HEK293T (cell line): Measurements from ENCODE around the gene SIGLEC10.
"Not testable (repeated sequence)": the region's sequence is repeated elsewhere in the genome, so short reads cannot be mapped to it uniquely, and the experiment has no call there.

Experiments used
- ARNT ChIP-seq: fragments of 450-650 bp; IDR thresholded peaks from 2 replicates; pipeline ENCODE4 v1.6.1; 2017; ENCODE audit warnings: mild to moderate bottlenecking
- BHLHE40 ChIP-seq: fragments of 450-650 bp; IDR thresholded peaks from 2 replicates; pipeline ENCODE4 v1.6.1; 2016; ENCODE audit warnings: mild to moderate bottlenecking, moderate library complexity, borderline replicate concordance
- ELF4 ChIP-seq: fragments of 450-650 bp; IDR thresholded peaks from 2 replicates; pipeline ENCODE4 v1.6.1; 2017; ENCODE audit warnings: antibody characterized with exemption
- FOXA1 ChIP-seq: fragments of 450-650 bp; IDR thresholded peaks from 2 replicates; pipeline ENCODE4 v1.6.1; 2016; ENCODE audit warnings: mild to moderate bottlenecking
- FOXK2 ChIP-seq: fragments of 450-650 bp; IDR thresholded peaks from 2 replicates; pipeline ENCODE4 v1.6.1; 2016; ENCODE audit warnings: mild to moderate bottlenecking
- FOXM1 ChIP-seq: fragments of 450-650 bp; IDR thresholded peaks from 2 replicates; pipeline ENCODE4 v1.6.1; 2017; ENCODE audit warnings: mild to moderate bottlenecking, borderline replicate concordance
- HDGF ChIP-seq: fragments of 450-650 bp; IDR thresholded peaks from 2 replicates; pipeline ENCODE4 v1.6.1; 2017; ENCODE audit warnings: antibody characterized with exemption, borderline replicate concordance
- NFRKB ChIP-seq: fragments of 450-650 bp; IDR thresholded peaks from 2 replicates; pipeline ENCODE4 v1.6.1; 2016; ENCODE audit warnings: mild to moderate bottlenecking, moderate library complexity
- SP1 ChIP-seq: fragments of 450-650 bp; IDR thresholded peaks from 2 replicates; pipeline ENCODE4 v1.6.1; 2017
- SUZ12 ChIP-seq: fragments of 450-650 bp; IDR thresholded peaks from 2 replicates; pipeline ENCODE4 v1.6.1; 2016; ENCODE audit warnings: mild to moderate bottlenecking
- TARDBP ChIP-seq: fragments of 450-650 bp; IDR thresholded peaks from 2 replicates; pipeline ENCODE4 v1.6.1; 2016
- ZNF384 ChIP-seq: fragments of 450-650 bp; IDR thresholded peaks from 2 replicates; pipeline ENCODE4 v1.6.1; 2016

GRCh38 chr19:51463976-51464581 lies 46.6 kb upstream of the SIGLEC10 start:
- TF ChIP-seq NFRKB, HDGF, ARNT, FOXK2, SP1, FOXM1, SUZ12, FOXA1, ZNF384, TARDBP, BHLHE40, ELF4: not testable (repeated sequence)
